ENCODE measurements around the gene DIS3L2.
A peak's percentile ranks its signal among the peaks of the same experiment; 100 is the strongest.
"Not testable (repeated sequence)": the region's sequence is repeated elsewhere in the genome, so short reads cannot be mapped to it uniquely, and the experiment has no call there.

The DIS3L2 gene

GRCh38 chr2:232104076-232104646 lies 142.6 kb downstream of the DIS3L2 start:
- Mint-ChIP-seq H3K27me3 (no peaks in the 10 kb centered on the region), H3K4me1 (ENCODE audit: low read depth) (no peaks in the 10 kb centered on the region), H3K9me3 (no peaks in the 10 kb centered on the region), H3K36me3 (ENCODE audit: low read depth) (peaks cover 26% of the 10 kb centered on the region), H3K27ac (no peak overlapping the region), H3K4me3 (no peak overlapping the region)

GRCh38 chr2:232111551-232111950 lies 150.0 kb downstream of the DIS3L2 start:
- H3K9me3 Mint-ChIP-seq, result peaks cover 3% of the 10 kb centered on the region
- no peak overlapping the region for H3K27ac Mint-ChIP-seq
- no peak overlapping the region for H3K4me3 Mint-ChIP-seq
- H3K36me3 Mint-ChIP-seq (ENCODE audit: low read depth), result peaks cover 30% of the 10 kb centered on the region
- H3K4me1 Mint-ChIP-seq (ENCODE audit: low read depth), result peaks cover 15% of the 10 kb centered on the region
- H3K27me3 Mint-ChIP-seq, result no peaks in the 10 kb centered on the region

- Mint-ChIP-seq H3K36me3 (ENCODE audit: low read depth) (peaks cover 28% of the 10 kb centered on the region), H3K27me3 (no peaks in the 10 kb centered on the region), H3K9me3 (peaks cover 3% of the 10 kb centered on the region), H3K4me1 (ENCODE audit: low read depth) (peaks cover 15% of the 10 kb centered on the region), H3K27ac (peak overlapping the region; percentile 27), H3K4me3 (no peak overlapping the region)
These were observed 152.3 kb downstream of the DIS3L2 start for GRCh38 chr2:232113821-232114220.

GRCh38 chr2:232115728-232116361 lies 154.3 kb downstream of the DIS3L2 start:
- H3K36me3 Mint-ChIP-seq (ENCODE audit: low read depth), result peaks cover 33% of the 10 kb centered on the region
- H3K27me3 Mint-ChIP-seq, H3K4me3 Mint-ChIP-seq, H3K9me3 Mint-ChIP-seq, H3K27ac Mint-ChIP-seq: not testable (repeated sequence)
- peaks cover 18% of the 10 kb centered on the region for H3K4me1 Mint-ChIP-seq (ENCODE audit: low read depth)

- H3K9me3 Mint-ChIP-seq, result peaks cover 1% of the 10 kb centered on the region
- no peak overlapping the region for H3K27ac Mint-ChIP-seq
- no peaks in the 10 kb centered on the region for H3K27me3 Mint-ChIP-seq
- peaks cover 18% of the 10 kb centered on the region for H3K4me1 Mint-ChIP-seq (ENCODE audit: low read depth)
- H3K4me3 Mint-ChIP-seq, result no peak overlapping the region
- peaks cover 37% of the 10 kb centered on the region for H3K36me3 Mint-ChIP-seq (ENCODE audit: low read depth)
These were observed 155.3 kb downstream of the DIS3L2 start for GRCh38 chr2:232116852-232117251.

- Mint-ChIP-seq H3K9me3 (no peaks in the 10 kb centered on the region), H3K27ac (no peak overlapping the region), H3K27me3 (no peaks in the 10 kb centered on the region), H3K36me3 (ENCODE audit: low read depth) (peaks cover 32% of the 10 kb centered on the region), H3K4me3 (no peak overlapping the region), H3K4me1 (ENCODE audit: low read depth) (peaks cover 17% of the 10 kb centered on the region)
These were observed 155.9 kb downstream of the DIS3L2 start for GRCh38 chr2:232117413-232117812.

GRCh38 chr2:232120911-232121310 lies 159.4 kb downstream of the DIS3L2 start:
- Mint-ChIP-seq H3K4me3 (no peak overlapping the region), H3K36me3 (ENCODE audit: low read depth) (peaks cover 14% of the 10 kb centered on the region), H3K4me1 (ENCODE audit: low read depth) (peaks cover 3% of the 10 kb centered on the region), H3K9me3 (no peaks in the 10 kb centered on the region), H3K27ac (no peak overlapping the region), H3K27me3 (no peaks in the 10 kb centered on the region)

GRCh38 chr2:232124309-232124708 lies 162.8 kb downstream of the DIS3L2 start:
- H3K4me3 Mint-ChIP-seq, result no peak overlapping the region
- H3K9me3 Mint-ChIP-seq, result no peaks in the 10 kb centered on the region
- peaks cover 5% of the 10 kb centered on the region for H3K36me3 Mint-ChIP-seq (ENCODE audit: low read depth)
- H3K27me3 Mint-ChIP-seq, result no peaks in the 10 kb centered on the region
- H3K27ac Mint-ChIP-seq, result no peak overlapping the region
- H3K4me1 Mint-ChIP-seq (ENCODE audit: low read depth), result no peaks in the 10 kb centered on the region

- Mint-ChIP-seq H3K9me3 (no peaks in the 10 kb centered on the region), H3K4me1 (ENCODE audit: low read depth) (no peaks in the 10 kb centered on the region), H3K27me3 (no peaks in the 10 kb centered on the region), H3K36me3 (ENCODE audit: low read depth) (peaks cover 9% of the 10 kb centered on the region), H3K27ac (no peak overlapping the region), H3K4me3 (no peak overlapping the region)
These were observed 165.0 kb downstream of the DIS3L2 start for GRCh38 chr2:232126301-232127099.

- Mint-ChIP-seq H3K27me3 (no peaks in the 10 kb centered on the region), H3K27ac (no peak overlapping the region), H3K4me3 (no peak overlapping the region), H3K36me3 (ENCODE audit: low read depth) (peaks cover 13% of the 10 kb centered on the region), H3K9me3 (no peaks in the 10 kb centered on the region), H3K4me1 (ENCODE audit: low read depth) (no peaks in the 10 kb centered on the region)
These were observed 168.0 kb downstream of the DIS3L2 start for GRCh38 chr2:232129483-232129882.

- Mint-ChIP-seq H3K4me1 (ENCODE audit: low read depth) (peaks cover 15% of the 10 kb centered on the region), H3K9me3 (no peaks in the 10 kb centered on the region), H3K27me3 (no peaks in the 10 kb centered on the region), H3K4me3 (no peak overlapping the region), H3K27ac (no peak overlapping the region), H3K36me3 (ENCODE audit: low read depth) (peaks cover 16% of the 10 kb centered on the region)
These were observed 170.7 kb downstream of the DIS3L2 start for GRCh38 chr2:232132181-232132580.

GRCh38 chr2:232133078-232133477 lies 171.6 kb downstream of the DIS3L2 start:
- no peak overlapping the region for H3K4me3 Mint-ChIP-seq
- peaks cover 16% of the 10 kb centered on the region for H3K36me3 Mint-ChIP-seq (ENCODE audit: low read depth)
- H3K27me3 Mint-ChIP-seq, result no peaks in the 10 kb centered on the region
- H3K27ac Mint-ChIP-seq, result no peak overlapping the region
- H3K4me1 Mint-ChIP-seq (ENCODE audit: low read depth), result peaks cover 23% of the 10 kb centered on the region
- H3K9me3 Mint-ChIP-seq, result no peaks in the 10 kb centered on the region

GRCh38 chr2:232134939-232135338 lies 173.4 kb downstream of the DIS3L2 start:
- no peak overlapping the region for H3K27ac Mint-ChIP-seq
- peaks cover 24% of the 10 kb centered on the region for H3K36me3 Mint-ChIP-seq (ENCODE audit: low read depth)
- H3K4me1 Mint-ChIP-seq (ENCODE audit: low read depth), result peaks cover 40% of the 10 kb centered on the region

GRCh38 chr2:232137356-232138147 lies 176.0 kb downstream of the DIS3L2 start:
- peaks cover 15% of the 10 kb centered on the region for H3K36me3 Mint-ChIP-seq (ENCODE audit: low read depth)
- no peak overlapping the region for H3K27ac Mint-ChIP-seq
- H3K4me3 Mint-ChIP-seq, result no peak overlapping the region
- peaks cover 48% of the 10 kb centered on the region for H3K4me1 Mint-ChIP-seq (ENCODE audit: low read depth)
- H3K27me3 Mint-ChIP-seq, result no peaks in the 10 kb centered on the region
- no peaks in the 10 kb centered on the region for H3K9me3 Mint-ChIP-seq

More at GRCh38 chr2:232134939-232135338, 173.4 kb downstream of the DIS3L2 start:
- Mint-ChIP-seq H3K27me3 (no peaks in the 10 kb centered on the region), H3K4me3 (no peak overlapping the region), H3K9me3 (no peaks in the 10 kb centered on the region)

- peaks cover 48% of the 10 kb centered on the region for H3K4me1 Mint-ChIP-seq (ENCODE audit: low read depth)
- H3K27ac Mint-ChIP-seq, result no peak overlapping the region
- peaks cover 15% of the 10 kb centered on the region for H3K36me3 Mint-ChIP-seq (ENCODE audit: low read depth)
- H3K27me3 Mint-ChIP-seq, result no peaks in the 10 kb centered on the region
- no peak overlapping the region for H3K4me3 Mint-ChIP-seq
- no peaks in the 10 kb centered on the region for H3K9me3 Mint-ChIP-seq
These were observed 176.9 kb downstream of the DIS3L2 start for GRCh38 chr2:232138441-232138840.
